OCI-LY3 (cell line): Measurements from ENCODE around the gene CHMP4B.

Experiments used
- H2AFZ ChIP-seq: fragments of 200-600, 300-600 bp; shearing (Covaris generic); 2 replicates; pipeline ENCODE4 v1.6.0; 2014; ENCODE audit warnings: antibody characterized with exemption, low read depth, low read length
- H3K27ac ChIP-seq: fragments of 200-600, 300-600 bp; sonication (generic); 2 replicates; pipeline ENCODE4 v1.5.1; 2014; ENCODE audit warnings: mild to moderate bottlenecking, low read length, moderate library complexity, mixed read lengths
- H3K27me3 ChIP-seq: fragments of 200-600, 300-600 bp; sonication (generic); 2 replicates; pipeline ENCODE4 v1.6.1; 2014; ENCODE audit warnings: low read depth, low read length, mixed read lengths
- H3K36me3 ChIP-seq: fragments of 200-600, 300-600 bp; sonication (generic); replicated peaks from 2 replicates; pipeline ENCODE3; 2014; ENCODE audit warnings: low read depth, low read length, mixed read lengths
- H3K4me1 ChIP-seq: fragments of 300-600, 200-600 bp; sonication (generic); 2 replicates; pipeline ENCODE4 v1.6.1; 2014; ENCODE audit warnings: low read length, mixed read lengths
- H3K4me2 ChIP-seq: fragments of 200-600, 300-600 bp; sonication (generic); 2 replicates; pipeline ENCODE4 v1.6.1; 2014; ENCODE audit warnings: low read length, mixed read lengths
- H3K4me3 ChIP-seq: fragments of 300-600, 200-600 bp; sonication (generic); 2 replicates; pipeline ENCODE4 v1.5.1; 2014; ENCODE audit warnings: antibody characterized with exemption, mild to moderate bottlenecking, low read length, moderate library complexity
- H3K79me2 ChIP-seq: fragments of 300-600, 200-600 bp; shearing (Covaris generic); 2 replicates; pipeline ENCODE4 v1.6.1; 2014; ENCODE audit warnings: mild to moderate bottlenecking, low read length, mixed read lengths
- H3K9ac ChIP-seq: fragments of 300-600, 200-600 bp; shearing (Covaris generic); 2 replicates; pipeline ENCODE4 v1.6.0; 2014; ENCODE audit warnings: mild to moderate bottlenecking, low read length, moderate library complexity
- H3K9me3 ChIP-seq: fragments of 200-600, 300-600 bp; shearing (Covaris generic); 2 replicates; pipeline ENCODE4 v1.6.1; 2014; ENCODE audit warnings: low read length, mixed read lengths; ENCODE audit not compliant: insufficient read depth
- H4K20me1 ChIP-seq: fragments of 200-600, 300-600 bp; sonication (generic); 2 replicates; pipeline ENCODE4 v1.6.1; 2016; ENCODE audit warnings: low read length, mixed read lengths; ENCODE audit not compliant: insufficient read depth
- EZH2phosphoT487 ChIP-seq: fragments of 200-600 bp; shearing (Covaris generic); IDR thresholded peaks from 2 replicates; pipeline ENCODE4 v1.6.1; 2018; ENCODE audit warnings: antibody characterized with exemption, mixed run types, low read depth
- TF ChIP-seq, protein P1 (sequence below): fragments of 200-600, 300-600 bp; sonication (generic); IDR thresholded peaks from 2 replicates; pipeline ENCODE4 v1.5.1; 2014; ENCODE audit warnings: antibody characterized with exemption, low read length, low read depth

The CHMP4B gene

GRCh38 chr20:33862709-33863403, 51.7 kb downstream of the CHMP4B start:
- peak overlapping the region; percentile 64 for H2AFZ ChIP-seq
- TF ChIP-seq, protein P1, sequence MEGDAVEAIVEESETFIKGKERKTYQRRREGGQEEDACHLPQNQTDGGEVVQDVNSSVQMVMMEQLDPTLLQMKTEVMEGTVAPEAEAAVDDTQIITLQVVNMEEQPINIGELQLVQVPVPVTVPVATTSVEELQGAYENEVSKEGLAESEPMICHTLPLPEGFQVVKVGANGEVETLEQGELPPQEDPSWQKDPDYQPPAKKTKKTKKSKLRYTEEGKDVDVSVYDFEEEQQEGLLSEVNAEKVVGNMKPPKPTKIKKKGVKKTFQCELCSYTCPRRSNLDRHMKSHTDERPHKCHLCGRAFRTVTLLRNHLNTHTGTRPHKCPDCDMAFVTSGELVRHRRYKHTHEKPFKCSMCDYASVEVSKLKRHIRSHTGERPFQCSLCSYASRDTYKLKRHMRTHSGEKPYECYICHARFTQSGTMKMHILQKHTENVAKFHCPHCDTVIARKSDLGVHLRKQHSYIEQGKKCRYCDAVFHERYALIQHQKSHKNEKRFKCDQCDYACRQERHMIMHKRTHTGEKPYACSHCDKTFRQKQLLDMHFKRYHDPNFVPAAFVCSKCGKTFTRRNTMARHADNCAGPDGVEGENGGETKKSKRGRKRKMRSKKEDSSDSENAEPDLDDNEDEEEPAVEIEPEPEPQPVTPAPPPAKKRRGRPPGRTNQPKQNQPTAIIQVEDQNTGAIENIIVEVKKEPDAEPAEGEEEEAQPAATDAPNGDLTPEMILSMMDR: peak; percentile 85
- no peak for TF ChIP-seq EZH2phosphoT487
- H3K79me2 ChIP-seq: no peaks in the 10 kb centered on the region
- H3K9me3 ChIP-seq: no peaks in the 10 kb centered on the region
- H3K27ac ChIP-seq: no peak overlapping the region
- no peaks in the 10 kb centered on the region for H3K36me3 ChIP-seq
- peak overlapping the region; percentile 74 for H3K4me3 ChIP-seq
- peak overlapping the region; percentile 87 for H3K4me2 ChIP-seq
- peaks cover 9% of the 10 kb centered on the region for H3K4me1 ChIP-seq
- no peaks in the 10 kb centered on the region for H4K20me1 ChIP-seq
- no peaks in the 10 kb centered on the region for H3K27me3 ChIP-seq
- peak overlapping the region; percentile 68 for H3K9ac ChIP-seq

GRCh38 chr20:33863440-33864323, 52.5 kb downstream of the CHMP4B start:
- Histone ChIP-seq H4K20me1 (no peaks in the 10 kb centered on the region), H3K27me3 (no peaks in the 10 kb centered on the region), H3K4me3 (no peak overlapping the region), H3K9ac (peak overlapping the region; percentile 68; the same call in 1 of the 2 replicates), H3K4me1 (peaks cover 9% of the 10 kb centered on the region), H3K4me2 (no peak overlapping the region), H3K9me3 (no peaks in the 10 kb centered on the region), H3K27ac (no peak overlapping the region), H3K36me3 (no peaks in the 10 kb centered on the region), H2AFZ (0 out of 2 replicates have a peak overlapping the region, but pooled peaks have one; percentile 64), H3K79me2 (no peaks in the 10 kb centered on the region)
- TF ChIP-seq, protein P1: no peak
- no peak for TF ChIP-seq EZH2phosphoT487

- Histone ChIP-seq H4K20me1 (no peaks in the 10 kb centered on the region), H3K4me3 (no peak overlapping the region), H3K4me2 (no peak overlapping the region), H3K9ac (no peak overlapping the region), H3K36me3 (no peaks in the 10 kb centered on the region), H3K27ac (no peak overlapping the region), H2AFZ (no peak overlapping the region), H3K9me3 (no peaks in the 10 kb centered on the region), H3K4me1 (peaks cover 9% of the 10 kb centered on the region), H3K79me2 (no peaks in the 10 kb centered on the region), H3K27me3 (no peaks in the 10 kb centered on the region)
- TF ChIP-seq EZH2phosphoT487: no peak
- TF ChIP-seq, protein P1: no peak
Measured at GRCh38 chr20:33864324-33864963, 53.3 kb downstream of the CHMP4B start.
